Smooth muscle cell (in vitro differentiated cells): ENCODE data around the gene TSPAN5. TPM values are rescaled to one million over a fixed set of nuclear protein-coding genes. Genes with fewer than 3 reads are reported as not detected.

ENCODE experiments used
- DNase-seq: peaks from one replicate; lab custom pipeline; 2025; ENCODE audit not compliant: unreplicated experiment; lab: John Stamatoyannopoulos, UW
- H2AFZ ChIP-seq: fragments of 200-600 bp; sonication (generic); 2 replicates; pipeline ENCODE4 v1.6.0; 2016; ENCODE audit warnings: antibody characterized with exemption, low read depth, mild to moderate bottlenecking
- H3F3A ChIP-seq: fragments of 200-600 bp; sonication (generic); 2 replicates; pipeline ENCODE4 v1.6.0; 2017; ENCODE audit warnings: antibody characterized with exemption, low read depth
- H3K27ac ChIP-seq: fragments of 200-600 bp; sonication (generic); 2 replicates; pipeline ENCODE4 v1.5.1; 2016; ENCODE audit warnings: low read depth, mild to moderate bottlenecking
- H3K27me3 ChIP-seq: fragments of 200-600 bp; sonication (generic); 2 replicates; pipeline ENCODE4 v1.6.1; 2016; ENCODE audit warnings: low read depth, mild to moderate bottlenecking
- H3K36me3 ChIP-seq: fragments of 200-600 bp; sonication (generic); 2 replicates; pipeline ENCODE4 v1.5.1; 2016; ENCODE audit warnings: low read depth
- H3K4me1 ChIP-seq: fragments of 200-600 bp; sonication (generic); 2 replicates; pipeline ENCODE4 v1.5.1; 2016; ENCODE audit warnings: low read depth
- H3K4me2 ChIP-seq: fragments of 200-600 bp; sonication (generic); 2 replicates; pipeline ENCODE4 v1.6.0; 2016; ENCODE audit warnings: mild to moderate bottlenecking
- H3K4me3 ChIP-seq: fragments of 200-600 bp; sonication (generic); 2 replicates; pipeline ENCODE4 v1.5.1; 2016; ENCODE audit warnings: mild to moderate bottlenecking
- H3K79me2 ChIP-seq: fragments of 200-600 bp; sonication (generic); 2 replicates; pipeline ENCODE4 v1.6.0; 2016; ENCODE audit warnings: low read depth, mild to moderate bottlenecking
- H3K9ac ChIP-seq: fragments of 200-600 bp; sonication (generic); 2 replicates; pipeline ENCODE4 v1.6.0; 2016; ENCODE audit warnings: low read depth
- H3K9me3 ChIP-seq: fragments of 200-600 bp; sonication (generic); replicated peaks from 2 replicates; pipeline ENCODE4 v1.5.1; 2016; ENCODE audit warnings: low read depth
- H4K20me1 ChIP-seq: fragments of 200-600 bp; sonication (generic); 2 replicates; pipeline ENCODE4 v1.6.0; 2016; ENCODE audit warnings: low read depth
- CTCF ChIP-seq: fragments of 200-600 bp; sonication (generic); IDR thresholded peaks from 2 replicates; pipeline ENCODE4 v1.5.1; 2017; ENCODE audit warnings: borderline replicate concordance, mild to moderate bottlenecking, antibody characterized with exemption; ENCODE audit not compliant: insufficient read depth, poor library complexity, severe bottlenecking
- WGBS: methylation state at CpG from one replicate; pipeline ENCODE4 v1.1.7; 2016; ENCODE audit warnings: low lambda C conversion rate; 5-methylcytosine and 5-hydroxymethylcytosine counted together
- polyA plus RNA-seq: library from polyadenylated mRNA; unstranded; fragments of >200 nt; fragmentation: Nextera tagmentation; extraction: Ambion mirVana; gene quantifications from 2 replicates; pipeline ENCODE4 v1.2.1, GENCODE V29; 2016
- total RNA-seq: library from RNA; depleted of rRNA; stranded (reverse); fragments of >200 nt; gene quantifications from 2 replicates; pipeline ENCODE4 v1.2.3, GENCODE V29; 2014

Gene TSPAN5
- total and polyA plus RNA-seq, 2 experiments from 2014 or later = 28.3 to 35.8 TPM

DNA sequence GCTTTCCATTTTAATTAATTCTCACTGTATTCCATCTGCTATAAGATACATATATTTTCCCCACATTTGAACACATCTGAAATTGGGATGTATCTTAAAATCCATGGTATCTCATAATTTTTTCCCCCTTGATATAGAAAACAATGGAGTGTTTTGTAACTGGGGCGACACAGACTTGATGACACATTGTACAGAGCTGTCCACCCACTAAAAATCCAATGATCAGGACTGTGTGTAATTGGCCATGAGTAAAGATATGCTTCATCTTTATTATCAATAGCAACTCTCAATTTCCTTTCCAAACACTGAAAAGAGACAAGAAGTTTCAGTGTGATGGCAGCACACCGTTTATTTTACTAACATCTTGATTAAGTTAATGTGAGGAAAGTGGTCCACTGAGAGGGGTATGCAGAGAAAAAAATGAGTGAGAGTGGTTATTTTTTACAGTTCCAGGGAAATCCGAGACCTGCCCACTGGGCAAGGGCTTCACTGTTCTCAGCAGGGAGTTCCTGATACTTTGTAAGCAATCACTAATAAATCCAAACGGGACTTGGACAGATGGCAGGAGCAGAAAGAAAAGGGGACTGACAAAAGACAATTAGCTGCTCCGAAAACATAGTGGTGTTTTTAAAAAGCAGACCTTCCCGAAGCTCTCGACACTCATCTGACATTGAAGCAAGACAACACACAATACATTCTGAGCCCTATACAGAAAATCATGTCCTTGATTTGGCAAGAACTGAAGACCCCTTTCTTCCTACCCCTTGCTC is 149.4 kb downstream of the TSPAN5 start:
- peak overlapping the region; percentile 77 for H3K4me2 ChIP-seq
- DNase-seq = no peak

DNA sequence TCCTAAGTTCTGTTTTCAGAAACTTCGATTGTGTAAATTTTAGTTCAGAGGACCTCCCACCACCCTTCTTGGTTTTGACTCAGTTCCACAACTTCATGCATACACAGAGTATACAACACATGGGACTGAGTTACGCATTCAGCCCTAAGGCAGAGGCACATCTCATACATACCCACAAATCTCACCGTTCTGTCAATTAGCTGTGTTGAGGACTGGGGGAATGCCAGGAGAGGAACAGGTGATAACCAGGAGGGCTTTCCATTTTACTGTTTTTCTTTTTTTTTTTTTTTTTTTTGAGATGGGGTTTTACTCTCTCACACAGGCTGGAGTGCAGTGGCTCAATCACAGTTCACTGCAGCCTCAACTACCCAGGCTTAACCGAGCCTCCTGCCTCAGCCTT is 150.2 kb downstream of the TSPAN5 start:
- WGBS = 91% methylated on average over 4 of the region's 4 CpGs
- H3K9ac ChIP-seq = no peak overlapping the region
- DNase-seq = no peak
- no peak overlapping the region for H3K4me3 ChIP-seq
- no peak overlapping the region for H2AFZ ChIP-seq
- H3K79me2 ChIP-seq = peaks cover 57% of the 10 kb centered on the region
- H3K9me3 ChIP-seq = no peaks in the 10 kb centered on the region
- TF ChIP-seq CTCF = no peak
- H3K4me2 ChIP-seq = no peak overlapping the region
- peaks cover 26% of the 10 kb centered on the region for H3K4me1 ChIP-seq
- no peaks in the 10 kb centered on the region for H3K27me3 ChIP-seq
- no peaks in the 10 kb centered on the region for H3K36me3 ChIP-seq
- peak overlapping the region; percentile 93 for H3K27ac ChIP-seq
- H4K20me1 ChIP-seq = no peaks in the 10 kb centered on the region
- peaks cover 15% of the 10 kb centered on the region for H3F3A ChIP-seq

More for the DNA sequence above, 149.4 kb downstream of the TSPAN5 start:
- Histone ChIP-seq H3K4me3 (no peak overlapping the region), H2AFZ (no peak overlapping the region), H3K79me2 (peaks cover 57% of the 10 kb centered on the region), H3K9me3 (no peaks in the 10 kb centered on the region), H4K20me1 (no peaks in the 10 kb centered on the region), H3K27ac (peak overlapping the region; percentile 93), H3K27me3 (no peaks in the 10 kb centered on the region), H3K4me1 (peaks cover 26% of the 10 kb centered on the region), H3F3A (peaks cover 15% of the 10 kb centered on the region), H3K36me3 (no peaks in the 10 kb centered on the region), H3K9ac (peak overlapping the region; percentile 2)
- 63% methylated on average over 7 of the region's 7 CpGs for WGBS
- TF ChIP-seq CTCF = no peak

GRCh38 chr4:98507299-98507698 is 151.1 kb downstream of the TSPAN5 start:
- Histone ChIP-seq H3K9ac (no peak overlapping the region), H3K79me2 (peaks cover 55% of the 10 kb centered on the region), H3K9me3 (no peaks in the 10 kb centered on the region), H3K36me3 (no peaks in the 10 kb centered on the region), H4K20me1 (no peaks in the 10 kb centered on the region), H2AFZ (no peak overlapping the region), H3K4me3 (no peak overlapping the region), H3K4me2 (no peak overlapping the region), H3K27ac (no peak overlapping the region), H3K27me3 (no peaks in the 10 kb centered on the region), H3K4me1 (peaks cover 26% of the 10 kb centered on the region), H3F3A (peaks cover 15% of the 10 kb centered on the region)
- no peak for DNase-seq
- TF ChIP-seq CTCF = no peak
- whole genome bisulfite sequencing = 87% methylated on average over 3 of the region's 3 CpGs
